GM10847 (cell line): ENCODE data around the gene NRXN3.

Experiments
- POLR2A ChIP-seq: IDR thresholded peaks from 2 replicates; pipeline ENCODE4 v1.6.1; 2011; ENCODE audit not compliant: insufficient read length; ENCODE audit errors: extremely low read depth

Gene NRXN3

GRCh38 chr14:79841433-79841832 lies 1671.3 kb downstream of the NRXN3 start:
- TF ChIP-seq POLR2A: no peak

GRCh38 chr14:79842270-79842669 lies 1672.1 kb downstream of the NRXN3 start:
- TF ChIP-seq POLR2A: no peak

GRCh38 chr14:79852950-79853744 lies 1683.0 kb downstream of the NRXN3 start:
- no peak for TF ChIP-seq POLR2A

- TF ChIP-seq POLR2A: no peak
Measured at GRCh38 chr14:79855789-79856188, 1685.6 kb downstream of the NRXN3 start.

GRCh38 chr14:79856381-79856780 lies 1686.2 kb downstream of the NRXN3 start:
- no peak for TF ChIP-seq POLR2A

- TF ChIP-seq POLR2A: no peak
Measured at GRCh38 chr14:79861111-79861510, 1690.9 kb downstream of the NRXN3 start.

- no peak for TF ChIP-seq POLR2A
Measured at GRCh38 chr14:79862045-79862444, 1691.9 kb downstream of the NRXN3 start.

GRCh38 chr14:79871136-79871535 lies 1701.0 kb downstream of the NRXN3 start:
- no peak for TF ChIP-seq POLR2A

- no peak for TF ChIP-seq POLR2A
Measured at GRCh38 chr14:79878229-79878628, 1708.1 kb downstream of the NRXN3 start.

GRCh38 chr14:79878785-79879184 lies 1708.6 kb downstream of the NRXN3 start:
- no peak for TF ChIP-seq POLR2A

GRCh38 chr14:79881299-79881698 lies 1711.1 kb downstream of the NRXN3 start:
- no peak for TF ChIP-seq POLR2A

- no peak for TF ChIP-seq POLR2A
Measured at GRCh38 chr14:79890527-79890926, 1720.4 kb downstream of the NRXN3 start.

GRCh38 chr14:79896009-79896408 lies 1725.8 kb downstream of the NRXN3 start:
- no peak for TF ChIP-seq POLR2A

GRCh38 chr14:79899610-79900009 lies 1729.4 kb downstream of the NRXN3 start:
- TF ChIP-seq POLR2A: no peak

- TF ChIP-seq POLR2A: no peak
Measured at GRCh38 chr14:79904497-79904896, 1734.3 kb downstream of the NRXN3 start.

- no peak for TF ChIP-seq POLR2A
Measured at GRCh38 chr14:79906994-79907393, 1736.8 kb downstream of the NRXN3 start.

- TF ChIP-seq POLR2A: no peak
Measured at GRCh38 chr14:79910086-79910485, 1739.9 kb downstream of the NRXN3 start.
